Measurements from ENCODE around the gene CHST4.

DNA sequence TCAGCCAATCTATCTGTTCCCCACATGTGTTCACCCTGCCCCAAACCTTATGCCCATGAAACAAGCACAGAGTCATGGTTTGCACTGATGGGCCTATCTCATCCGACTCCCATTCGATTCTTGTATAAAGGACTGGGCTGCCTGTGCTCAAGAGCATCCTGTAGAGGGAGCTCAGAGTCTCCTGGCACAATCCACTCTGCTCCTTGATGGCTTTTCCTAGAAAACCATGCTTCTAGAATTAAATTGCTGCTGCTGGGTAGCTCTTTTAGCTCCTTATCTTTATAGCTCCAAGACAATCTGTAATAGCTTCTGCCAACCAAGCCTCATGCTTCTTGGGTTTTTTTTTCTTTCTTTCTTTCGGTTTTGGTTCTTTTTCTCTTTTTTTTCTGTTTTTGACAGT, 46.8 kb upstream of the CHST4 start:
- TF ChIP-seq ELF4 (IDR thresholded peaks at IDR 0.05): no peak
- no peak for TF ChIP-seq ARNT (IDR thresholded peaks at IDR 0.05)
- no peak for TF ChIP-seq SP1 (IDR thresholded peaks at IDR 0.05)
- TF ChIP-seq SUZ12 (IDR thresholded peaks at IDR 0.05): no peak
- no peak for TF ChIP-seq HDGF (IDR thresholded peaks at IDR 0.05; ENCODE audit: borderline replicate concordance)
- no peak for TF ChIP-seq BHLHE40 (IDR thresholded peaks at IDR 0.05; ENCODE audit: borderline replicate concordance)
- no peak for TF ChIP-seq CTBP1 (IDR thresholded peaks at IDR 0.05; ENCODE audit: borderline replicate concordance)
- no peak for TF ChIP-seq TARDBP (IDR thresholded peaks at IDR 0.05)

Data from HEK293T (cell line).